K562 (cell line): Measurements from ENCODE around the gene PIGV. TPM values are rescaled to one million over a fixed set of nuclear protein-coding genes. Genes with fewer than 3 reads are reported as not detected.

ENCODE experiments used
- ATAC-seq: fragments of 200-7000 bp; cut with Tn5 transposase; 3 replicates; pipeline ENCODE4 v1.9.1; 2020; ENCODE audit warnings: moderate library complexity
- BruUV-seq: library from RNA; stranded (reverse); fragments of 400-500 nt; replicated peaks from 2 replicates; lab custom pipeline; 2021; lab: Mats Ljungman, UMichigan
- CTCF ChIA-PET: fragments of 300-600 bp; formaldehyde crosslinking; extraction: SDS; loops from one replicate; lab custom pipeline; 2021; ENCODE audit warnings: low intra/inter-chr PET ratio; lab: Yijun Ruan, JAX
- POLR2A ChIA-PET: fragments of 300-600, 350-650 bp; sonication (Branson Sonifier 250); formaldehyde crosslinking; extraction: SDS; loops from one replicate; lab custom pipeline; 2021; ENCODE audit warnings: antibody characterized with exemption, inconsistent platforms; lab: Yijun Ruan, JAX
- DNase-seq, 4 experiments: peaks; one replicate each; pipeline versions ENCODE4 v3.0.0 to v3.0.0-alpha.2; 2011 to 2018; ENCODE audit warnings: low spot score in 3 of 4, mixed read lengths in 3 of 4; ENCODE audit errors: extremely low read depth in 1 of 4
- FAIRE-seq: peaks from 2 replicates; lab custom pipeline; 2011; peaks lifted over from hg19 to GRCh38; lab: Jason Lieb, UNC
- H2AFZ ChIP-seq: 2 replicates; pipeline ENCODE4 v1.6.0; 2011; ENCODE audit warnings: low read depth, low read length, control low read depth, inconsistent platforms
- H3K27ac ChIP-seq: fragments of 200-600 bp; 3 replicates; pipeline ENCODE4 v1.8.0; 2011; ENCODE audit warnings: low read depth, mild to moderate bottlenecking, control low read depth, inconsistent platforms, low read length, moderate library complexity, mixed read lengths; ENCODE audit errors: extremely low read depth
- H3K27me3 ChIP-seq, 2 experiments: fragments of 300-600 bp in 1 of 2; 2 replicates in 1 of 2; 3 replicates in 1 of 2; pipeline versions ENCODE4 v1.6.0 to v1.8.0; 2011; ENCODE audit warnings: inconsistent platforms in 2 of 2, low read length in 2 of 2, mild to moderate bottlenecking in 1 of 2, mixed read lengths in 1 of 2, moderate library complexity in 1 of 2; ENCODE audit not compliant: control insufficient read depth in 2 of 2, insufficient read depth in 2 of 2
- H3K36me3 ChIP-seq: fragments of 300-600 bp; 3 replicates; pipeline ENCODE4 v1.8.0; 2011; ENCODE audit warnings: mild to moderate bottlenecking, low read length, inconsistent platforms; ENCODE audit not compliant: control insufficient read depth, insufficient read depth
- H3K4me1 ChIP-seq, 2 experiments: fragments of 200-600 bp in 1 of 2; replicated peaks in 1 of 2; 2 replicates in 1 of 2; 3 replicates in 1 of 2; pipeline versions ENCODE4 v1.5.1 to v1.8.0; 2011; ENCODE audit warnings: inconsistent platforms in 2 of 2, low read length in 2 of 2, mild to moderate bottlenecking in 1 of 2, mixed read lengths in 1 of 2, moderate library complexity in 1 of 2; ENCODE audit not compliant: control insufficient read depth in 2 of 2, insufficient read depth in 2 of 2
- H3K4me2 ChIP-seq: 2 replicates; pipeline ENCODE4 v1.6.1; 2011; ENCODE audit warnings: low read length, control low read depth, inconsistent platforms, mixed read lengths; ENCODE audit not compliant: insufficient read depth
- H3K4me3 ChIP-seq: fragments of 200-600 bp; sonication (generic), shearing (Covaris generic); 2 replicates; pipeline ENCODE4 v1.5.1; 2016; ENCODE audit warnings: control low read depth, inconsistent platforms
- H3K79me2 ChIP-seq: fragments of 200-600 bp; 3 replicates; pipeline ENCODE4 v1.8.0; 2011; ENCODE audit warnings: low read length, inconsistent platforms; ENCODE audit not compliant: control insufficient read depth, insufficient read depth
- H3K9ac ChIP-seq, 2 experiments: 2 replicates each; pipeline versions ENCODE4 v1.6.0 to v1.6.1; 2011; ENCODE audit warnings: low read depth in 2 of 2, low read length in 2 of 2, control low read depth in 1 of 2, inconsistent platforms in 1 of 2, mild to moderate bottlenecking in 1 of 2, mixed read lengths in 1 of 2; ENCODE audit not compliant: insufficient read depth in 1 of 2
- H3K9me1 ChIP-seq: one replicate; pipeline ENCODE4 v1.6.0; 2011; ENCODE audit warnings: inconsistent platforms, mild to moderate bottlenecking, low read length, moderate library complexity; ENCODE audit not compliant: control insufficient read depth, insufficient read depth
- H3K9me3 ChIP-seq: replicated peaks from 2 replicates; pipeline ENCODE4 v1.5.1; 2011; ENCODE audit warnings: low read depth, low read length, inconsistent platforms; ENCODE audit not compliant: control insufficient read depth, insufficient read depth
- H4K20me1 ChIP-seq: replicated peaks from 2 replicates; pipeline ENCODE4 v1.6.1; 2011; ENCODE audit warnings: low read length, inconsistent platforms, mixed read lengths; ENCODE audit not compliant: control insufficient read depth, insufficient read depth
- CREB3 ChIP-seq: fragments of 450-650 bp; conservative IDR thresholded peaks from 2 replicates; pipeline ENCODE4 v1.6.1; 2016; ENCODE audit warnings: missing genetic modification characterization, low read depth, mild to moderate bottlenecking, missing compliant biosample characterization, moderate library complexity
- EGR1 ChIP-seq: fragments of 450-650 bp; conservative IDR thresholded peaks from 2 replicates; pipeline ENCODE4 v1.6.1; 2017; ENCODE audit warnings: mild to moderate bottlenecking
- SIN3A ChIP-seq, 2 experiments: fragments of 150-350 bp in 1 of 2; IDR thresholded peaks; 2 replicates each; pipeline ENCODE4 v1.6.1; 2011 to 2016; ENCODE audit warnings: borderline replicate concordance in 2 of 2, low read depth in 2 of 2, low read length in 2 of 2, mild to moderate bottlenecking in 2 of 2, moderate library complexity in 2 of 2; ENCODE audit not compliant: control insufficient read depth in 1 of 2
- YY1 ChIP-seq, 3 experiments: IDR thresholded peaks; 2 replicates each; pipeline ENCODE4 v1.6.1; 2011; ENCODE audit warnings: low read length in 2 of 3, mild to moderate bottlenecking in 2 of 3, moderate library complexity in 2 of 3, borderline replicate concordance in 1 of 3, control low read depth in 1 of 3, low read depth in 1 of 3; ENCODE audit not compliant: insufficient read depth in 3 of 3, insufficient replicate concordance in 2 of 3, control insufficient read depth in 1 of 3, insufficient read length in 1 of 3; ENCODE audit errors: extremely low read depth in 1 of 3
- ZBTB40 ChIP-seq, 2 experiments: fragments of 450-650 bp in 1 of 2; sonication (generic) in 1 of 2; formaldehyde crosslinking in 1 of 2; IDR thresholded peaks; 2 replicates each; pipeline versions ENCODE4 v1.7.1 to v1.9.0; 2016 to 2022; ENCODE audit warnings: inconsistent platforms in 1 of 2, mild to moderate bottlenecking in 1 of 2, missing genetic modification reagents in 1 of 2
- ZBTB7A ChIP-seq: IDR thresholded peaks from 2 replicates; pipeline ENCODE4 v1.6.1; 2011; ENCODE audit warnings: low read depth, mild to moderate bottlenecking, low read length, moderate library complexity, borderline replicate concordance; ENCODE audit not compliant: control insufficient read depth
- WGBS: fragments of 100-300 bp; shearing (Covaris generic); methylation state at CpG from one replicate; pipeline ENCODE4 v1.1.6; 2016; ENCODE audit warnings: low coverage, mixed read lengths; ENCODE audit not compliant: insufficient coverage; ENCODE audit errors: missing lambda C conversion rate; 5-methylcytosine and 5-hydroxymethylcytosine counted together
- in situ Hi-C: fragments of 300-500 bp; cut with MboI; formaldehyde crosslinking; loops from 4 replicates; pipeline ENCODE4 v1.15.0; 2018; ENCODE audit warnings: inconsistent platforms, mixed read lengths
- intact Hi-C: fragments of 100-400 bp; cut with micrococcal nuclease; formaldehyde crosslinking; loops from 2 replicates; pipeline ENCODE4 v1.14.2; 2022
- polyA plus RNA-seq, 8 experiments: library from polyadenylated mRNA; depleted of rRNA in 4 of 8; stranded (reverse) in 5 of 8; unstranded in 3 of 8; fragments of >200 nt; fragmentation: Nextera tagmentation in 2 of 8; fragmentation: Illumina TruSeq in 1 of 8; extraction: Ambion mirVana in 2 of 8; extraction: Trizol in 1 of 8; gene quantifications; 2 replicates each; pipeline versions ENCODE4 v1.2.1 to v1.2.3, GENCODE V29; 2011 to 2014; ENCODE audit warnings: inconsistent platforms in 1 of 8, missing spikeins in 1 of 8
- total RNA-seq, 7 experiments: library from RNA; depleted of rRNA in 6 of 7; stranded (reverse); fragments of >200 nt in 6 of 7; fragmentation: Illumina TruSeq in 2 of 7; extraction: Trizol in 2 of 7; gene quantifications; 2 replicates each; pipeline versions ENCODE4 v1.2.1 to v1.2.3, GENCODE V29; 2011 to 2021; ENCODE audit warnings: low replicate concordance in 1 of 7

Gene PIGV
- total and polyA plus RNA-seq, 9 of the 15 experiments (the other 6 are each of a cell fraction or from before 2014, with no cell fraction given), result 8.4 to 21.8 (median 11.7) TPM

GRCh38 chr1:26827106-26827604, 39.4 kb downstream of the PIGV start:
- BruUV-seq, result no TSS peak
- Histone ChIP-seq H2AFZ (0 out of 2 replicates have a peak overlapping the region, but pooled peaks have one; percentile 37), H3K27ac (no peak overlapping the region; the same call in 2 of the 3 replicates), H3K9me3 (no peaks in the 10 kb centered on the region), H3K36me3 (peaks cover 35% of the 10 kb centered on the region), H3K9ac (peak overlapping the region; percentile 50 to 93; a peak in 3 of 4 replicates), H3K4me3 (peak overlapping the region; percentile 58), H3K9me1 (peaks cover 10% of the 10 kb centered on the region), H3K4me2 (peak overlapping the region; percentile 85), H3K4me1 (peaks cover 42 to 44% of the 10 kb centered on the region in 2 experiments), H3K27me3 (no peaks in the 10 kb centered on the region), H3K79me2 (peaks cover 41% of the 10 kb centered on the region), H4K20me1 (peaks cover 16% of the 10 kb centered on the region; the same call in 1 of the 2 replicates)
- FAIRE-seq, result no peak
- no peak for DNase-seq
- TF ChIP-seq YY1 (IDR thresholded peaks at IDR 0.05; ENCODE audit: borderline replicate concordance in 1 of 3, control insufficient read depth in 1 of 3, extremely low read depth in 1 of 3, insufficient read depth in 3 of 3, insufficient read length in 1 of 3, insufficient replicate concordance in 2 of 3, low read depth in 1 of 3, low read length in 2 of 3) (peak in 1 of 3 experiments; percentile 3), SIN3A (IDR thresholded peaks at IDR 0.05; ENCODE audit: borderline replicate concordance in 2 of 2, control insufficient read depth in 1 of 2, low read depth in 2 of 2, low read length in 2 of 2) (0 out of 4 replicates have a peak, but pooled peaks of 1 of the 2 experiments have one; percentile 36), CREB3 (tag) (no peak), ZBTB40 (IDR thresholded peaks at IDR 0.05) (peak; percentile 40; the same call in 1 of the 2 replicates), ZBTB40 (CRISPR knock-in tag; IDR thresholded peaks at IDR 0.05) (no peak), EGR1 (no peak), ZBTB7A (0 out of 2 replicates have a peak, but pooled peaks have one; percentile 34)
- 3% methylated on average over 12 of the region's 17 CpGs for WGBS
- ChIA-PET CTCF (interaction anchor here (0.6 to 0.7 kb wide), 2 partner anchors 16 to 95 kb away, joined by 3 to 4 read pairs; no protein-coding TSS in a partner anchor), POLR2A (interaction anchor here (0.7 to 2.2 kb wide), 2 partner anchors 11 to 182 kb away, joined by 3 to 7 read pairs; no protein-coding TSS in a partner anchor)
- intact Hi-C loops (no loop called here), in situ Hi-C loops (no loop called here)
- ATAC-seq, result no peak
